ENCODE results near the gene FAM186B. TPM values are rescaled to one million over a fixed set of nuclear protein-coding genes. Genes with fewer than 3 reads are reported as not detected.

The FAM186B gene
- total RNA-seq, 1 donor from 2014 or later = 0.57 TPM

GRCh38 chr12:49648712-49649003, 43.2 kb upstream of the FAM186B start:
- no peak for FAIRE-seq
- peaks cover 39% of the 10 kb centered on the region for H3K36me3 Mint-ChIP-seq (ENCODE audit: low read depth, unreplicated experiment)

GRCh38 chr12:49647827-49648711, 42.6 kb upstream of the FAM186B start:
- TF ChIP-seq CTCF (IDR thresholded peaks at IDR 0.05; ENCODE audit: insufficient read depth, low read depth, low read length) (no peak), EZH2 (IDR thresholded peaks at IDR 0.05; ENCODE audit: insufficient read depth, low read length) (no peak)
- Histone ChIP-seq H3K9ac (ENCODE audit: low read length) (no peak overlapping the region), H4K20me1 (ENCODE audit: insufficient read depth, low read length) (peaks cover 4% of the 10 kb centered on the region), H3K27ac (ENCODE audit: low read depth, low read length) (no peak overlapping the region), H3K4me3 (ENCODE audit: insufficient read depth, low read depth, low read length) (no peak overlapping the region), H3K27me3 (ENCODE audit: insufficient read depth, low read length) (no peaks in the 10 kb centered on the region), H3K36me3 (ENCODE audit: insufficient read depth, low read length) (peaks cover 59% of the 10 kb centered on the region), H2AFZ (ENCODE audit: low read depth, low read length) (no peak overlapping the region), H3K9me3 (ENCODE audit: insufficient read depth, low read depth, low read length) (no peaks in the 10 kb centered on the region), H3K4me2 (ENCODE audit: low read length) (no peak overlapping the region), H3K4me1 (ENCODE audit: insufficient read depth, low read length) (no peaks in the 10 kb centered on the region), H3K79me2 (ENCODE audit: insufficient read depth, low read length) (no peaks in the 10 kb centered on the region)
- Mint-ChIP-seq H3K9me3 (ENCODE audit: unreplicated experiment) (no peaks in the 10 kb centered on the region), H3K36me3 (ENCODE audit: low read depth, unreplicated experiment) (peaks cover 37% of the 10 kb centered on the region), H3K27ac (ENCODE audit: unreplicated experiment) (peak overlapping the region; percentile 41), H3K4me1 (ENCODE audit: low read depth, unreplicated experiment) (peaks cover 18% of the 10 kb centered on the region), H3K27me3 (ENCODE audit: low read depth, unreplicated experiment) (no peaks in the 10 kb centered on the region), H3K4me3 (ENCODE audit: unreplicated experiment) (no peak overlapping the region)
- FAIRE-seq = no peak
- DNase-seq (ENCODE audit: low read depth) = no peak

More at GRCh38 chr12:49648712-49649003, 43.2 kb upstream of the FAM186B start:
- peaks cover 4% of the 10 kb centered on the region for H4K20me1 ChIP-seq (ENCODE audit: insufficient read depth, low read length)
- peaks cover 15% of the 10 kb centered on the region for H3K4me1 Mint-ChIP-seq (ENCODE audit: low read depth, unreplicated experiment)
- H3K27ac Mint-ChIP-seq (ENCODE audit: unreplicated experiment) = peak overlapping the region; percentile 18
- no peaks in the 10 kb centered on the region for H3K4me1 ChIP-seq (ENCODE audit: insufficient read depth, low read length)
- TF ChIP-seq EZH2 (IDR thresholded peaks at IDR 0.05; ENCODE audit: insufficient read depth, low read length) (no peak), CTCF (IDR thresholded peaks at IDR 0.05; ENCODE audit: insufficient read depth, low read depth, low read length) (no peak)
- no peaks in the 10 kb centered on the region for H3K27me3 ChIP-seq (ENCODE audit: insufficient read depth, low read length)
- H3K9me3 Mint-ChIP-seq (ENCODE audit: unreplicated experiment) = no peaks in the 10 kb centered on the region
- H3K4me3 ChIP-seq (ENCODE audit: insufficient read depth, low read depth, low read length) = no peak overlapping the region
- H3K27me3 Mint-ChIP-seq (ENCODE audit: low read depth, unreplicated experiment) = no peaks in the 10 kb centered on the region
- no peak overlapping the region for H3K4me2 ChIP-seq (ENCODE audit: low read length)
- no peak for DNase-seq (ENCODE audit: low read depth)
- H3K4me3 Mint-ChIP-seq (ENCODE audit: unreplicated experiment) = no peak overlapping the region
- H3K79me2 ChIP-seq (ENCODE audit: insufficient read depth, low read length) = no peaks in the 10 kb centered on the region
- no peak overlapping the region for H2AFZ ChIP-seq (ENCODE audit: low read depth, low read length)
- H3K27ac ChIP-seq (ENCODE audit: low read depth, low read length) = no peak overlapping the region
- no peaks in the 10 kb centered on the region for H3K9me3 ChIP-seq (ENCODE audit: insufficient read depth, low read depth, low read length)
- peaks cover 60% of the 10 kb centered on the region for H3K36me3 ChIP-seq (ENCODE audit: insufficient read depth, low read length)
- no peak overlapping the region for H3K9ac ChIP-seq (ENCODE audit: low read length)
